PC-9 (cell line): ENCODE results near the gene FKBP5.

ENCODE experiments used
- CTCF ChIP-seq: fragments of 200-600 bp; sonication (generic); conservative IDR thresholded peaks from 2 replicates; pipeline ENCODE4 v1.6.1; 2017; ENCODE audit warnings: mixed run types, antibody characterized with exemption, mild to moderate bottlenecking, moderate library complexity
- EZH2 ChIP-seq: fragments of 200-600 bp; sonication (generic); IDR thresholded peaks from 2 replicates; pipeline ENCODE4 v1.8.0; 2017; ENCODE audit warnings: antibody characterized with exemption, low read depth

GRCh38 chr6:35678021-35678654, 10.6 kb downstream of the FKBP5 start:
- TF ChIP-seq CTCF (no peak), EZH2 (no peak)
